Kidney (tissue), 14 donors: Measurements from ENCODE around the gene ELK3. TPM values are rescaled to one million over a fixed set of nuclear protein-coding genes. Genes with fewer than 3 reads are reported as not detected.
A peak's percentile ranks its signal among the peaks of the same experiment; 100 is the strongest.

Source experiments
- DNase-seq, 5 donors: peaks; one replicate each; pipeline ENCODE4 v3.0.0-alpha.2; 2013 to 2020
- FAIRE-seq: peaks from 2 replicates; lab custom pipeline; 2012; peaks lifted over from hg19 to GRCh38; lab: Jason Lieb, UNC
- H3K27ac ChIP-seq, 2 donors: one replicate each; pipeline ENCODE4 v1.7.0; 2013; ENCODE audit warnings: low read depth in 2 of 2, low read length in 2 of 2, inconsistent platforms in 1 of 2
- H3K27me3 ChIP-seq: one replicate; pipeline ENCODE4 v1.7.1; 2013; ENCODE audit warnings: low read length, inconsistent platforms; ENCODE audit not compliant: control insufficient read depth, insufficient read depth
- H3K36me3 ChIP-seq, 3 donors: one replicate each; pipeline versions ENCODE4 v1.7.0 to v1.7.1; 2013; ENCODE audit warnings: low read length in 3 of 3, control low read depth in 1 of 3, inconsistent platforms in 1 of 3; ENCODE audit not compliant: insufficient read depth in 3 of 3, control insufficient read depth in 2 of 3
- H3K4me1 ChIP-seq, 3 donors: one replicate each; pipeline versions ENCODE4 v1.7.0 to v1.7.1; 2013; ENCODE audit warnings: low read length in 3 of 3, inconsistent platforms in 1 of 3, low read depth in 1 of 3; ENCODE audit not compliant: control insufficient read depth in 2 of 3, insufficient read depth in 2 of 3
- H3K4me3 ChIP-seq, 3 donors: one replicate each; pipeline versions ENCODE4 v1.7.0 to v1.8.1; 2013; ENCODE audit warnings: low read length in 3 of 3, control low read depth in 1 of 3, inconsistent platforms in 1 of 3
- H3K9ac ChIP-seq, 3 donors: one replicate each; pipeline versions ENCODE4 v1.7.0 to v1.7.1; 2013; ENCODE audit warnings: low read length in 3 of 3, control low read depth in 1 of 3, inconsistent platforms in 1 of 3
- H3K9me3 ChIP-seq, 3 donors: one replicate each; pipeline versions ENCODE4 v1.7.0 to v1.7.1; 2013; ENCODE audit warnings: low read length in 3 of 3, control low read depth in 1 of 3, inconsistent platforms in 1 of 3; ENCODE audit not compliant: control insufficient read depth in 2 of 3, insufficient read depth in 1 of 3
- CTCF ChIP-seq: IDR thresholded peaks from 3 replicates; pipeline ENCODE4 v1.5.1; 2012; ENCODE audit warnings: mild to moderate bottlenecking, moderate library complexity, borderline replicate concordance; ENCODE audit not compliant: insufficient read depth; ENCODE audit errors: extremely low read depth
- intact Hi-C: fragments of 100-400 bp; cut with DNase I; formaldehyde crosslinking; loops from one replicate; pipeline ENCODE4 v1.11.1; 2022
- polyA plus RNA-seq: library from polyadenylated mRNA; stranded (reverse); fragments of 350-450 nt; fragmentation: Illumina TruSeq; extraction: RNeasy Lipid Tissue Mini Kit (QIAGEN cat#74804); gene quantifications from one replicate; pipeline ENCODE4 v1.2.3, GENCODE V29; 2014; ENCODE audit warnings: low read depth, low replicate concordance; ENCODE audit not compliant: insufficient read depth
- total RNA-seq: library from RNA; stranded (reverse); fragmentation: NEBNext Ultra II Directional; extraction: Animal tissue kit (Norgen Biotek cat#: 25700); gene quantifications from one replicate; pipeline ENCODE4 v1.2.1, GENCODE V29; 2021
- donor health status: control.
- donor health status: control.
- donor health status: control.
- donor health status: control.
- donor health status: control.
- donor health status: DM: yes; HTN: yes; CAD: no.
- donor health status: Normal renal cell carcinoma (clear cell type).

The ELK3 gene
- total and polyA plus RNA-seq, 2 donors from 2014 or later: 10.5 to 59.5 TPM

GRCh38 chr12:96301732-96302131 is 107.6 kb downstream of the ELK3 start:
- TF ChIP-seq CTCF: no peak
- Histone ChIP-seq H3K36me3 (peaks cover 0 to 2% (median 0%) of the 10 kb centered on the region in 3 donors), H3K27ac (no peak overlapping the region), H3K4me1 (no peaks in the 10 kb centered on the region), H3K9ac (no peak overlapping the region), H3K9me3 (no peaks in the 10 kb centered on the region), H3K27me3 (no peaks in the 10 kb centered on the region), H3K4me3 (no peak overlapping the region)
- DNase-seq (no peak), FAIRE-seq (peak; percentile 85)
- intact Hi-C loops: no loop called here

DNA sequence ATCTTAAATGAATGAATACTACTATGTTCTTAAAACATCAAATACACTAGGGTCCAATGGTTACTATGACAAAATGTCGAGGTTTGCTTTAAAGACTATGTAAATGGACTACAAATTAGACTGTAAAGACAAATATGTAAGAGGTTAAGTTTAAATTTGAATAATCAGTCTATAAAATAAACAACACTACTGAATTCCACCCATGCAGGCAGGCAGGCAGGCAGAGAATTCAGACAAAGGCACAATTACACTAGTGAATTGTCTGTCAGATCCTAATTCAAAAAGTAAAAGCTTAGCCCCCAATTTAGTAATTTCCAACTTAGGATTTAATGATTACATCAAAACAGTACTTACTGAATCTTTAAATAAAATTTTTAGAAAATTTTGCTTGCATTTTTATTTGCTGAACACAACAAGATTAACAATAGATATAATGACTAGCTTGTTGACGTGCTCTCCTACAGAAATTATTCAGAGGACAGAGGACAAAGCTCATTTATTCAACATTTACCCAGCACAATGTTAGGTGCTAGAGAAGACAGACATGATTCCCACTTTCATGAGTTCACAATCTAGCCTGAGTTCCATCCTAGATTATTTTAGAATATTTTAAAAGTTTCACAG is 108.6 kb downstream of the ELK3 start:
- Histone ChIP-seq H3K9me3 (no peaks in the 10 kb centered on the region), H3K36me3 (no peaks in the 10 kb centered on the region), H3K4me3 (no peak overlapping the region), H3K9ac (no peak overlapping the region), H3K27ac (no peak overlapping the region), H3K27me3 (no peaks in the 10 kb centered on the region), H3K4me1 (no peaks in the 10 kb centered on the region)
- intact Hi-C loops: no loop called here
- DNase-seq: no peak
- no peak for TF ChIP-seq CTCF
- FAIRE-seq: no peak

GRCh38 chr12:96303653-96304052 is 109.5 kb downstream of the ELK3 start:
- Histone ChIP-seq H3K36me3 (no peaks in the 10 kb centered on the region), H3K4me1 (no peaks in the 10 kb centered on the region)
- intact Hi-C loops: no loop called here

More at GRCh38 chr12:96303653-96304052, 109.5 kb downstream of the ELK3 start:
- DNase-seq (peak in 2 of 5 donors; percentile 8 to 39), FAIRE-seq (no peak)
- no peaks in the 10 kb centered on the region for H3K27me3 ChIP-seq
- no peak for TF ChIP-seq CTCF
- H3K27ac ChIP-seq: no peak overlapping the region
- H3K9ac ChIP-seq: no peak overlapping the region
- H3K4me3 ChIP-seq: no peak overlapping the region
- H3K9me3 ChIP-seq: no peaks in the 10 kb centered on the region
